Skeletal muscle satellite cell (primary cell): ENCODE measurements around the gene RAD51B.

Source experiments
- H3K27me3 ChIP-seq: 2 replicates; pipeline ENCODE4 v1.7.0; 2013; ENCODE audit warnings: low read length; ENCODE audit not compliant: control insufficient read depth, insufficient read depth
- H3K36me3 ChIP-seq: 2 replicates; pipeline ENCODE4 v1.7.0; 2013; ENCODE audit warnings: mild to moderate bottlenecking, control low read depth, low read length; ENCODE audit not compliant: insufficient read depth
- H3K4me1 ChIP-seq: 2 replicates; pipeline ENCODE4 v1.7.0; 2013; ENCODE audit warnings: low read length; ENCODE audit not compliant: control insufficient read depth, insufficient read depth
- H3K4me2 ChIP-seq: 2 replicates; pipeline ENCODE4 v1.7.0; 2013; ENCODE audit warnings: mild to moderate bottlenecking, low read length
- H3K4me3 ChIP-seq: 2 replicates; pipeline ENCODE4 v1.7.0; 2013; ENCODE audit warnings: low read length
- H3K9ac ChIP-seq: 2 replicates; pipeline ENCODE4 v1.7.0; 2013; ENCODE audit warnings: mild to moderate bottlenecking, low read depth, low read length, moderate library complexity
- H3K9me3 ChIP-seq: replicated peaks from 2 replicates; pipeline ENCODE4 v1.7.0; 2013; ENCODE audit warnings: mild to moderate bottlenecking, control low read depth, low read length

The RAD51B gene

GRCh38 chr14:68236582-68237458 is 417.2 kb downstream of the RAD51B start:
- no peak overlapping the region for H3K9ac ChIP-seq
- no peaks in the 10 kb centered on the region for H3K9me3 ChIP-seq
- no peak overlapping the region for H3K4me3 ChIP-seq
- H3K4me2 ChIP-seq, result no peak overlapping the region
- peaks cover 23% of the 10 kb centered on the region for H3K4me1 ChIP-seq
- H3K36me3 ChIP-seq, result no peaks in the 10 kb centered on the region
- H3K27me3 ChIP-seq, result no peaks in the 10 kb centered on the region

- no peak overlapping the region for H3K4me2 ChIP-seq
- H3K9me3 ChIP-seq, result no peaks in the 10 kb centered on the region
- H3K36me3 ChIP-seq, result no peaks in the 10 kb centered on the region
- no peaks in the 10 kb centered on the region for H3K27me3 ChIP-seq
- H3K4me3 ChIP-seq, result no peak overlapping the region
- H3K4me1 ChIP-seq, result peaks cover 8% of the 10 kb centered on the region
- H3K9ac ChIP-seq, result no peak overlapping the region
These were observed 419.0 kb downstream of the RAD51B start for GRCh38 chr14:68238551-68238950.

- Histone ChIP-seq H3K4me3 (no peak overlapping the region), H3K4me1 (peaks cover 7% of the 10 kb centered on the region), H3K9me3 (no peaks in the 10 kb centered on the region), H3K27me3 (no peaks in the 10 kb centered on the region), H3K4me2 (no peak overlapping the region), H3K9ac (no peak overlapping the region), H3K36me3 (no peaks in the 10 kb centered on the region)
These were observed 419.4 kb downstream of the RAD51B start for GRCh38 chr14:68238976-68239375.

GRCh38 chr14:68239988-68240771 is 420.6 kb downstream of the RAD51B start:
- Histone ChIP-seq H3K4me2 (no peak overlapping the region), H3K9me3 (no peaks in the 10 kb centered on the region), H3K4me1 (peaks cover 7% of the 10 kb centered on the region), H3K9ac (no peak overlapping the region), H3K4me3 (no peak overlapping the region), H3K36me3 (no peaks in the 10 kb centered on the region), H3K27me3 (no peaks in the 10 kb centered on the region)

GRCh38 chr14:68241862-68242487 is 422.4 kb downstream of the RAD51B start:
- Histone ChIP-seq H3K4me3 (no peak overlapping the region), H3K4me2 (no peak overlapping the region), H3K27me3 (no peaks in the 10 kb centered on the region), H3K4me1 (peaks cover 15% of the 10 kb centered on the region), H3K36me3 (no peaks in the 10 kb centered on the region), H3K9ac (no peak overlapping the region), H3K9me3 (no peaks in the 10 kb centered on the region)

GRCh38 chr14:68243450-68244010 is 424.0 kb downstream of the RAD51B start:
- no peaks in the 10 kb centered on the region for H3K36me3 ChIP-seq
- H3K9ac ChIP-seq, result no peak overlapping the region
- H3K4me3 ChIP-seq, result no peak overlapping the region
- H3K27me3 ChIP-seq, result no peaks in the 10 kb centered on the region
- no peak overlapping the region for H3K4me2 ChIP-seq
- H3K9me3 ChIP-seq, result no peaks in the 10 kb centered on the region
- H3K4me1 ChIP-seq, result peaks cover 24% of the 10 kb centered on the region

- Histone ChIP-seq H3K4me2 (no peak overlapping the region), H3K9me3 (no peaks in the 10 kb centered on the region), H3K9ac (no peak overlapping the region), H3K4me1 (peaks cover 33% of the 10 kb centered on the region), H3K36me3 (no peaks in the 10 kb centered on the region), H3K4me3 (no peak overlapping the region), H3K27me3 (no peaks in the 10 kb centered on the region)
These were observed 424.8 kb downstream of the RAD51B start for GRCh38 chr14:68244262-68244980.

- peak overlapping the region; percentile 42 for H3K4me2 ChIP-seq
- H3K4me3 ChIP-seq, result no peak overlapping the region
- peaks cover 42% of the 10 kb centered on the region for H3K4me1 ChIP-seq
- no peaks in the 10 kb centered on the region for H3K27me3 ChIP-seq
- peak overlapping the region; percentile 23 for H3K9ac ChIP-seq
- H3K36me3 ChIP-seq, result no peaks in the 10 kb centered on the region
- no peaks in the 10 kb centered on the region for H3K9me3 ChIP-seq
These were observed 425.8 kb downstream of the RAD51B start for GRCh38 chr14:68245146-68246073.

GRCh38 chr14:68246074-68246785 is 426.7 kb downstream of the RAD51B start:
- Histone ChIP-seq H3K4me2 (no peak overlapping the region), H3K4me1 (peaks cover 49% of the 10 kb centered on the region), H3K36me3 (no peaks in the 10 kb centered on the region), H3K9ac (peak overlapping the region; percentile 23), H3K4me3 (no peak overlapping the region), H3K9me3 (no peaks in the 10 kb centered on the region), H3K27me3 (no peaks in the 10 kb centered on the region)

GRCh38 chr14:68246786-68247105 is 427.2 kb downstream of the RAD51B start:
- peaks cover 49% of the 10 kb centered on the region for H3K4me1 ChIP-seq
- H3K4me3 ChIP-seq, result no peak overlapping the region
- H3K36me3 ChIP-seq, result no peaks in the 10 kb centered on the region
- no peaks in the 10 kb centered on the region for H3K27me3 ChIP-seq
- no peaks in the 10 kb centered on the region for H3K9me3 ChIP-seq
- H3K9ac ChIP-seq, result no peak overlapping the region
- no peak overlapping the region for H3K4me2 ChIP-seq
